Measurements from ENCODE around the gene MLPH. TPM values are rescaled to one million over a fixed set of nuclear protein-coding genes. Genes with fewer than 3 reads are reported as not detected.

Gene MLPH
- total and polyA plus RNA-seq, 2 donors (not counting 1 experiment from before 2014, with no cell fraction given): not detected

DNA sequence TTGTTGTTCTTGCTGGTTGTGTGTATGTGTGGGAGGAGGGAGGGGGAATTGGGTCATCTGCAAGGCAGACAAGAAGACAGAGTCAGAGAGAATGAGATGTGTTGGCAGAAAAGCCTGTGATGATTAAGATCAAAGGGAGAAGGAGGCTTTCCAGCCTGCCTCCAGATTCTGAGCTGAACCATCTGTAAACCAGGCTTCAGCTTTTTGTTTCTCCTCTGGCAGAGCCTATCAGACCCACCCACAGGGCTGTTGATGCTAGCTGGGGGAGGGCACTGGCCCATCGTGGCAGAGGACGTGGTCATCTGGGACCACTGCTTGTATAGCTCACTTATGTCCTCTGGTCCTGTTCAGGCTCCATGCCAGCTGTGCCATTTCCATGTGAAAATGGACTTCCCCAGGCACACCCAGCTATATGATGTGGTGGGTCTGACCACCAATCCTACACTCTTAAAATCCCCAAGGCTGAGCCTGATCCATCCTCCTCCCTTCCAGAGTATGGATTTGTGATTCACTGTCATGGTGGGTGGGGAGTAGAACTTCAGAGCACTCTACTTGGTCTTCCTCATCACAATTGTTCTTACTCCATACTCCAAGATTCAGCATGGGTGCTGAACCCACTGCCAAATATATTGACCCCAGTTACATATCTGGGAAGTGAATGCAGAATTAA lies 45.3 kb upstream of the MLPH start:
- intact Hi-C loops (cut with micrococcal nuclease): no loop called here
- no peak overlapping the region for H3K9ac ChIP-seq (ENCODE audit: low read length)
- H3K27ac ChIP-seq (ENCODE audit: low read length in 2 of 2): no peak overlapping the region
- no peak for ATAC-seq (ENCODE audit: low read depth)
- H2AFZ ChIP-seq (ENCODE audit: insufficient read depth, low read depth, low read length, poor library complexity, severe bottlenecking): no peak overlapping the region
- no peaks in the 10 kb centered on the region for H3K36me3 ChIP-seq (replicated peaks in 1 of 2; ENCODE audit: control extremely low read depth in 1 of 2, control insufficient read depth in 1 of 2, extremely low read depth in 1 of 2, insufficient read depth in 2 of 2, low read length in 1 of 2)
- no peak overlapping the region for H3K4me2 ChIP-seq (replicated peaks; ENCODE audit: low read depth, low read length, poor library complexity, severe bottlenecking)
- peaks cover 0 to 2% (median 0%) of the 10 kb centered on the region in 4 experiments for H3K27me3 ChIP-seq (replicated peaks in 1 of 4; ENCODE audit: control extremely low read depth in 1 of 4, control insufficient read depth in 3 of 4, insufficient read depth in 4 of 4, low read length in 3 of 4)
- WGBS (ENCODE audit: insufficient coverage): 94% methylated on average over 2 of the region's 2 CpGs
- no peak overlapping the region for H3K4me3 Mint-ChIP-seq
- H3K27me3 Mint-ChIP-seq: peaks cover 13% of the 10 kb centered on the region
- no peaks in the 10 kb centered on the region for H3K4me1 Mint-ChIP-seq
- no peak overlapping the region for H3K27ac Mint-ChIP-seq
- CTCF ChIA-PET: interaction anchor here (1.3 kb wide), 2 partner anchors 20 to 71 kb away, joined by 3 read pairs; no protein-coding TSS in a partner anchor
- no peaks in the 10 kb centered on the region for H3K9me3 ChIP-seq (ENCODE audit: control extremely low read depth in 1 of 3, control insufficient read depth in 2 of 3, insufficient read depth in 1 of 3, low read length in 2 of 3)
- POLR2A ChIA-PET: no interaction called here
- H3K79me2 ChIP-seq (ENCODE audit: control insufficient read depth, insufficient read depth, low read length): no peaks in the 10 kb centered on the region
- H3K4me3 ChIP-seq (ENCODE audit: control extremely low read depth in 1 of 5, extremely low read depth in 1 of 5, insufficient read depth in 1 of 5, low read depth in 2 of 5, low read length in 4 of 5): no peak overlapping the region
- no peak for TF ChIP-seq EZH2 (IDR thresholded peaks at IDR 0.05; ENCODE audit: borderline replicate concordance, insufficient read depth, low read depth, low read length, poor library complexity, severe bottlenecking)
- TF ChIP-seq, protein P1, sequence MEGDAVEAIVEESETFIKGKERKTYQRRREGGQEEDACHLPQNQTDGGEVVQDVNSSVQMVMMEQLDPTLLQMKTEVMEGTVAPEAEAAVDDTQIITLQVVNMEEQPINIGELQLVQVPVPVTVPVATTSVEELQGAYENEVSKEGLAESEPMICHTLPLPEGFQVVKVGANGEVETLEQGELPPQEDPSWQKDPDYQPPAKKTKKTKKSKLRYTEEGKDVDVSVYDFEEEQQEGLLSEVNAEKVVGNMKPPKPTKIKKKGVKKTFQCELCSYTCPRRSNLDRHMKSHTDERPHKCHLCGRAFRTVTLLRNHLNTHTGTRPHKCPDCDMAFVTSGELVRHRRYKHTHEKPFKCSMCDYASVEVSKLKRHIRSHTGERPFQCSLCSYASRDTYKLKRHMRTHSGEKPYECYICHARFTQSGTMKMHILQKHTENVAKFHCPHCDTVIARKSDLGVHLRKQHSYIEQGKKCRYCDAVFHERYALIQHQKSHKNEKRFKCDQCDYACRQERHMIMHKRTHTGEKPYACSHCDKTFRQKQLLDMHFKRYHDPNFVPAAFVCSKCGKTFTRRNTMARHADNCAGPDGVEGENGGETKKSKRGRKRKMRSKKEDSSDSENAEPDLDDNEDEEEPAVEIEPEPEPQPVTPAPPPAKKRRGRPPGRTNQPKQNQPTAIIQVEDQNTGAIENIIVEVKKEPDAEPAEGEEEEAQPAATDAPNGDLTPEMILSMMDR (IDR thresholded peaks at IDR 0.05): no peak
- no peaks in the 10 kb centered on the region for H4K20me1 ChIP-seq (ENCODE audit: control insufficient read depth, insufficient read depth, low read length, poor library complexity, severe bottlenecking)
- H3K9me3 Mint-ChIP-seq (ENCODE audit: insufficient read depth): no peaks in the 10 kb centered on the region
- no peaks in the 10 kb centered on the region for H3K4me1 ChIP-seq (ENCODE audit: control insufficient read depth in 2 of 2, insufficient read depth in 2 of 2, low read length in 2 of 2)
- no peak for DNase-seq

DNA sequence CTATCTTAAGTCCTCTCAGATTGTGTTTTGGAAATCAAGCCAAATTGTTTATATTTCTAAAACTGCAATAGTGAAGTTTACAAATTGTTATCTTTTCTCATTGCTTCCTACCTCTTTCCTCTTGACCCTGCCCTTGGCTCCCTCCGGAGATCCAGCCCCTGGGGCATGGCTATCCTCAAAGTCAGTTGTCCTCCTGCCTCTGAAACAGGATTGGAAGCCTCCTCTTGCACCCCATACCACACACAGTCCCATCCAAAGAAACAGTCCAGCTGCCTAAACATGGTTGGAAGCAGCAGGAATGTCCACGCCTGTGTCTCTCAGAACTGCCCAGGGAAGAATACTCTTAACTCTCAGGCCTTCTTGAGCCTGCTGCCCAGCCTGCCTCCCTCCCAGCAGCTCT lies 43.0 kb upstream of the MLPH start:
- DNase-seq (no peak), ATAC-seq (ENCODE audit: low read depth) (no peak)
- Mint-ChIP-seq H3K27me3 (peaks cover 13% of the 10 kb centered on the region), H3K4me3 (no peak overlapping the region), H3K9me3 (ENCODE audit: insufficient read depth) (no peaks in the 10 kb centered on the region), H3K4me1 (no peaks in the 10 kb centered on the region), H3K27ac (no peak overlapping the region)
- ChIA-PET CTCF (interaction anchor here (0.8 kb wide), 1 partner anchor 11 kb away, joined by 3 read pairs; no protein-coding TSS in a partner anchor), POLR2A (no interaction called here)
- intact Hi-C loops (cut with micrococcal nuclease): no loop called here
- 97% methylated on average over 2 of the region's 2 CpGs for WGBS (ENCODE audit: insufficient coverage)
- Histone ChIP-seq H3K4me1 (ENCODE audit: control insufficient read depth in 2 of 2, insufficient read depth in 2 of 2, low read length in 2 of 2) (no peaks in the 10 kb centered on the region), H3K9me3 (ENCODE audit: control extremely low read depth in 1 of 3, control insufficient read depth in 2 of 3, insufficient read depth in 1 of 3, low read length in 2 of 3) (no peaks in the 10 kb centered on the region), H3K4me3 (ENCODE audit: control extremely low read depth in 1 of 5, extremely low read depth in 1 of 5, insufficient read depth in 1 of 5, low read depth in 2 of 5, low read length in 4 of 5) (no peak overlapping the region), H3K27me3 (replicated peaks in 1 of 4; ENCODE audit: control extremely low read depth in 1 of 4, control insufficient read depth in 3 of 4, insufficient read depth in 4 of 4, low read length in 3 of 4) (peaks cover 0 to 2% (median 0%) of the 10 kb centered on the region in 4 experiments), H3K9ac (ENCODE audit: low read length) (no peak overlapping the region), H3K79me2 (ENCODE audit: control insufficient read depth, insufficient read depth, low read length) (no peaks in the 10 kb centered on the region), H3K27ac (ENCODE audit: low read length in 2 of 2) (no peak overlapping the region), H3K36me3 (replicated peaks in 1 of 2; ENCODE audit: control extremely low read depth in 1 of 2, control insufficient read depth in 1 of 2, extremely low read depth in 1 of 2, insufficient read depth in 2 of 2, low read length in 1 of 2) (no peaks in the 10 kb centered on the region), H3K4me2 (replicated peaks; ENCODE audit: low read depth, low read length, poor library complexity, severe bottlenecking) (no peak overlapping the region), H2AFZ (ENCODE audit: insufficient read depth, low read depth, low read length, poor library complexity, severe bottlenecking) (no peak overlapping the region), H4K20me1 (ENCODE audit: control insufficient read depth, insufficient read depth, low read length, poor library complexity, severe bottlenecking) (no peaks in the 10 kb centered on the region)
- no peak for TF ChIP-seq EZH2 (IDR thresholded peaks at IDR 0.05; ENCODE audit: borderline replicate concordance, insufficient read depth, low read depth, low read length, poor library complexity, severe bottlenecking)
- TF ChIP-seq, protein P1 (IDR thresholded peaks at IDR 0.05): no peak

Data from B cell (primary cell).